ENCODE results near the gene ADAM17.

The ADAM17 gene

DNA sequence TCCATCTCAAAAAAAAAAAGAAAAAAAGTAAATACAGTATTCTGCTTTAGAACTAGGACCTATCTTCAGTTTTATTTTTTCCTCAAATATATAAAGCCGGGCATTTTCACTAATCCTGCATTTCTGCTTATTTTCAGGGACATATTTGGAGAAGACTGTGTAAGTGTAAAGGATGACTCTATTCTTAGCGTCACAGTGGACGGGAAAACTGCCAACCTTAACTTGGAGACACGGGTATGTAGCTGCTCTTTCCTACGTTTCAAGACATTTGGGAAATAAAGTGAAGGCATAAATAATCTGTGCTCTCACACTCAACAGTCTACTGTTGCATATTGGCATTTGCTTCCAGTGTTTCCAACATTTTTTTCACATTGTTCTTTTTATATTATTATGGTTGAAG, 84.4 kb downstream of the ADAM17 start:
- Histone ChIP-seq H3K4me3 (ENCODE audit: low read length) (no peak overlapping the region), H3K9me3 (ENCODE audit: insufficient read depth, low read depth, low read length) (no peaks in the 10 kb centered on the region), H3K27ac (ENCODE audit: low read depth, low read length) (no peak overlapping the region), H3K4me1 (ENCODE audit: insufficient read depth, low read length) (no peaks in the 10 kb centered on the region), H3K27me3 (ENCODE audit: insufficient read depth, low read length) (peaks cover 11% of the 10 kb centered on the region; the same call in 1 of the 2 replicates), H3K9ac (ENCODE audit: low read depth, low read length) (no peak overlapping the region), H3K36me3 (ENCODE audit: insufficient read depth, low read length) (peaks cover 58% of the 10 kb centered on the region)
- WGBS: 94% methylated on average over 5 of the region's 5 CpGs

DNA sequence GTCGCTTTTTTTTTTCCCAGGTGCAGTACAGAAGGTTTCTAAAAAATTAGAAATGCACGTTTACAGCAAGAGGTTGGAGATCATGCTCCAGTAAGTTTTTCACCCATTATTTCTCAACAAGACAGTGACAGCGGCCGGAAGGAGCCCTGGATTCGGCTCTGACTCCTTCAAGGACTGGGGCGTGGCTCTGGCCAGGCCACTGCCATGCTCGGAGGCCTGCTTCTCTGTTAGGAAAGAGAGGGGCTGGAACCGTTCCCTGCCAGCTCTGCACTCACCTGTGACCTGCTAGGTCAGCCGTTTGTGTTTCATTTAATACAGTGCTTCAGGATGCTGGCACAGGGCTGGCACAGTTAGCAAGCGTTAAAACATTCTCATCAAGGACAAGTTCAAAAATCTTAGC, 87.9 kb downstream of the ADAM17 start:
- no peaks in the 10 kb centered on the region for H3K4me1 ChIP-seq (ENCODE audit: insufficient read depth, low read length)
- peaks cover 80% of the 10 kb centered on the region for H3K36me3 ChIP-seq (ENCODE audit: insufficient read depth, low read length)
- no peak overlapping the region for H3K4me3 ChIP-seq (ENCODE audit: low read length)
- H3K27me3 ChIP-seq (ENCODE audit: insufficient read depth, low read length): no peaks in the 10 kb centered on the region
- no peak overlapping the region for H3K9ac ChIP-seq (ENCODE audit: low read depth, low read length)
- H3K9me3 ChIP-seq (ENCODE audit: insufficient read depth, low read depth, low read length): no peaks in the 10 kb centered on the region
- WGBS: 91% methylated on average over 10 of the region's 10 CpGs
- H3K27ac ChIP-seq (ENCODE audit: low read depth, low read length): no peak overlapping the region

DNA sequence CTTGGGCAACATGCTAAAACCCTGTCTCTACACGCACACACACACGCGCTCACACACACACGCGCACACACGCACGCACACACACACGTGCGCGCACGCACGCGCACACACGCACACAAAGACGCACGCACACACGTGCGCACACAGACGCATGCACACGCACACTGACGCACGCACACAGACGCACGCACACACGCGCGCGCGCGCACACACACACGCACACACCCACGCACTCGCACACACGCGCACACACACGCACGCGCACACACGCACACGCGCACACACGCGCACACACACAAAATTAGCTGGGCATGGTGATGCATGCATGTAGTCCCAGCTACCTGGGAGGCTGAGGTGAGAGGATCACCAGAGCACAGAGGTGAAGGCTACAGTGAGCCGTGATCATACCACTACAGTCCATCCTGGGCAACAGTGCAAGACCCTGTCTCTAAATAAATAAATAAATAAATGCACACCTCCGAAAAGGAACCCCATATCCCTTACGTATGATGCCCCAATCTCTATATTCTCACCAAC, 89.4 kb downstream of the ADAM17 start:
- no peak overlapping the region for H3K9ac ChIP-seq (ENCODE audit: low read depth, low read length)
- no peaks in the 10 kb centered on the region for H3K4me1 ChIP-seq (ENCODE audit: insufficient read depth, low read length)
- H3K27me3 ChIP-seq (ENCODE audit: insufficient read depth, low read length): no peaks in the 10 kb centered on the region
- H3K9me3 ChIP-seq (ENCODE audit: insufficient read depth, low read depth, low read length): no peaks in the 10 kb centered on the region
- peaks cover 79% of the 10 kb centered on the region for H3K36me3 ChIP-seq (ENCODE audit: insufficient read depth, low read length)
- no peak overlapping the region for H3K4me3 ChIP-seq (ENCODE audit: low read length)
- H3K27ac ChIP-seq (ENCODE audit: low read depth, low read length): no peak overlapping the region
- 81% methylated on average over 44 of the region's 46 CpGs for WGBS

DNA sequence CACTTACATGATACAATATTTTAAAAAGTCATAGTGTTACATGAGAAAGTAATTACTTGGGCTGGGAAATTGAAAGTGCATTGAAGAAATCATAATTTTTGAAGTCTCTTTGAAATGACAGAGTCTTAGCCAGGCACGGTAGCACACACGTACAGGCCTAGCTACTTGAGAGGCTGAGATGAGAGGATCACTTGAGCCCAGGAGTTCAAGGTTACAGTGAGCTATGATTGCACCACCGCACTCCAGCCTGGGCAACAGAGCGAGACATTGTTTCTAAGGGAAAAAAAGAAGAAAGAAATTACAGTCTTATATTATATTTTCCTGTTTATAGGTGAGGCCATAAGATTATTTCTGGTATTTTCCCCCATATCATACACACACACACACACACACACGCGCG, 90.5 kb downstream of the ADAM17 start:
- H3K27ac ChIP-seq (ENCODE audit: low read depth, low read length): no peak overlapping the region
- no peak overlapping the region for H3K4me3 ChIP-seq (ENCODE audit: low read length)
- 95% methylated on average over 3 of the region's 7 CpGs for WGBS
- no peaks in the 10 kb centered on the region for H3K27me3 ChIP-seq (ENCODE audit: insufficient read depth, low read length)
- H3K36me3 ChIP-seq (ENCODE audit: insufficient read depth, low read length): peaks cover 81% of the 10 kb centered on the region
- no peaks in the 10 kb centered on the region for H3K9me3 ChIP-seq (ENCODE audit: insufficient read depth, low read depth, low read length)
- H3K4me1 ChIP-seq (ENCODE audit: insufficient read depth, low read length): no peaks in the 10 kb centered on the region
- H3K9ac ChIP-seq (ENCODE audit: low read depth, low read length): no peak overlapping the region

DNA sequence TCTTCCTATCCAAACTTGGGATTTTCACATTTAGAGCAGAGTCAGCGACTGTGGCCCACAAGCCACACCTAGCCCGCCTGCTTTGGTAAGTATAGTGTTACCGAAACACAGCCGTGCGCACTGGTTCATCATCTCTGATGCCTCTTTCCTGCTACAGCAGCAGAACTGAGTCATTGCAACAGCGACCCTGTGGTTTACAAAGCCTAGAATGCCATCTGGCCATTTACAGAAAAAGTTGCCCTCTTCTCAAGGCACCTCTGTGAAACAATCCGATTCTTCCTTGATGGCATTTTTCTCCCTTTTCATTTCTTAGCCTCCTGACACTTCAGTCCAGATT, 92.0 kb downstream of the ADAM17 start:
- WGBS: 81% methylated on average over 7 of the region's 7 CpGs
- Histone ChIP-seq H3K4me3 (ENCODE audit: low read length) (no peak overlapping the region), H3K27ac (ENCODE audit: low read depth, low read length) (no peak overlapping the region), H3K36me3 (ENCODE audit: insufficient read depth, low read length) (peaks cover 80% of the 10 kb centered on the region), H3K9ac (ENCODE audit: low read depth, low read length) (no peak overlapping the region), H3K4me1 (ENCODE audit: insufficient read depth, low read length) (no peaks in the 10 kb centered on the region), H3K27me3 (ENCODE audit: insufficient read depth, low read length) (no peaks in the 10 kb centered on the region), H3K9me3 (ENCODE audit: insufficient read depth, low read depth, low read length) (no peaks in the 10 kb centered on the region)

DNA sequence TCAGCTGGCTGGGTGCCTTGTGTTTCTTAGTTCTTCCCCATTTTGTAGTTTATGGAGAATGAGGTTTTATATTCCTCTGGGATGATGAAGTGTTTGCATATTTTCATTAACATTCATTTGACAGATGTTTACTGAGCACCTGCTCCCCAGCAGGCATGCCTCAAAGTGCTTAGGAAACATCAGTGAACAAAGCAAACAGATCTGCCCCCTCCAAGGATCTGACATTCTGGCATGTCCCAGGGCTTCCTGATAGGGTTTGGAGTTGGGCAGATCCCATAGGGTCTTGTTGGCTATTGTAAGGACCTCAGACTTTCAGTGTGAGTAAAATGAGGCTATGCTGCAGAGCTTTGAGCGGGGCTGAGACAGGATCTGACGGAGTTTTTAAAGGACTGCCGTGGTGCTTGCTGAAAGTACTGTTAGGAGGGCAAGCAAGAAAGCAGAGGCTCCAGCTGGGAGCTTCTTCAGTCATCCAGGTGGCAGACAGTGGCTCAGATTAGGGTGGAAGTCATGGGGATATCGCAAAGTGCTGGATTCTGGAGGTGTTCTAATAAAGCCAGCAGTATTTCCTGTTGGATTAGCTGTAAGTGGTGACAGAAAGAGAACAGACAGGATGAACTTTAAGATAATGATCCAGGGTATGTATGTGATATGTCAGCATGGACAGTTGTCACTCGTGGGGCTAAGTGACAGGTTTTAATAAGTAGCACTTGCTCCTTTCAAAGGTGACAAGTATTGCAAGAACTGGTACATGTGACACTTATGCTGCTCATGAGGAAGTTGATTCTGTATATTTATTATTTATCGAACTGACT, 92.5 kb downstream of the ADAM17 start:
- 91% methylated on average over 6 of the region's 6 CpGs for WGBS
- Histone ChIP-seq H3K4me1 (ENCODE audit: insufficient read depth, low read length) (no peaks in the 10 kb centered on the region), H3K4me3 (ENCODE audit: low read length) (no peak overlapping the region), H3K27ac (ENCODE audit: low read depth, low read length) (no peak overlapping the region), H3K36me3 (ENCODE audit: insufficient read depth, low read length) (peaks cover 81% of the 10 kb centered on the region), H3K27me3 (ENCODE audit: insufficient read depth, low read length) (no peaks in the 10 kb centered on the region), H3K9ac (ENCODE audit: low read depth, low read length) (no peak overlapping the region), H3K9me3 (ENCODE audit: insufficient read depth, low read depth, low read length) (no peaks in the 10 kb centered on the region)

DNA sequence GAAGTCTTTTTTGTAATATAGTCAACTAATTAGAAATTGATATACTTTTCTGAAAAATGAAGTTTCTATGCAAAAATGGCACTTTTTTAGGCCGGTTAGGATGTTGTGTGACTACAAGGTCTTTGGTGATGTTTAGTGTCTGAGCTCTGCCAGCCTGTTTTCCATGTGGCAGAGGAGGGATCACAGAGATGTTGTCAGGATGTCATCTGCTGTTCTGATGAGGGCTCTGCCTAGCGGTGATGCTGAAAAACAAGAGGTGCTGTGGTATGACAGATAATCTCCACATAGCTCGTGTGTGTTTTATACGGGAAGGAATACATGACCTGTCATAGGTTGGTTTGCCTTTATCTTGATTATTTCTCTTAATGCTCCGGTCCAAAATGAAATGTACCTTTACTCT, 93.3 kb downstream of the ADAM17 start:
- no peak overlapping the region for H3K27ac ChIP-seq (ENCODE audit: low read depth, low read length)
- no peaks in the 10 kb centered on the region for H3K27me3 ChIP-seq (ENCODE audit: insufficient read depth, low read length)
- WGBS: 92% methylated on average over 4 of the region's 5 CpGs
- H3K4me3 ChIP-seq (ENCODE audit: low read length): no peak overlapping the region
- no peaks in the 10 kb centered on the region for H3K4me1 ChIP-seq (ENCODE audit: insufficient read depth, low read length)
- peaks cover 81% of the 10 kb centered on the region for H3K36me3 ChIP-seq (ENCODE audit: insufficient read depth, low read length)
- H3K9ac ChIP-seq (ENCODE audit: low read depth, low read length): no peak overlapping the region
- no peaks in the 10 kb centered on the region for H3K9me3 ChIP-seq (ENCODE audit: insufficient read depth, low read depth, low read length)

DNA sequence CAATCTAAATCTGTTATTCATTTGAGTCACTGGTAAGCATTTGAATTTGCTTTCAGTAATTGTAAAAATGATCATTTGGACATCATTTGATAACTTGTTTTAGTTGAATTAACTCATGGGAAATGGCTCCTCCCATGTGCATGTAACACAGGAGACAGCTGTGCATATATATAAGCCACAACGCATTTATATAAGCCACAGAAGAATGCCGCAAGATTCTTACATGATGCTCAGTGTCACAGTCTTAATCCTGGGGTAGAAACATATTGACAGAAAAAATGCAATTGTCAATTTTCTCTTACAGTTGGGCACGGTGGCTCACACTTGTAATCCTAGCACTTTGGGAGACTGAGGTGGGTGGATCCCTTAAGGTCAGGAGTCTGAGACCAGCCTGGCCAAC, 94.6 kb downstream of the ADAM17 start:
- Histone ChIP-seq H3K4me1 (ENCODE audit: insufficient read depth, low read length) (no peaks in the 10 kb centered on the region), H3K36me3 (ENCODE audit: insufficient read depth, low read length) (peaks cover 84% of the 10 kb centered on the region), H3K27me3 (ENCODE audit: insufficient read depth, low read length) (no peaks in the 10 kb centered on the region), H3K4me3 (ENCODE audit: low read length) (no peak overlapping the region), H3K9ac (ENCODE audit: low read depth, low read length) (no peak overlapping the region), H3K9me3 (ENCODE audit: insufficient read depth, low read depth, low read length) (no peaks in the 10 kb centered on the region), H3K27ac (ENCODE audit: low read depth, low read length) (no peak overlapping the region)
- 96% methylated on average over 3 of the region's 3 CpGs for WGBS

DNA sequence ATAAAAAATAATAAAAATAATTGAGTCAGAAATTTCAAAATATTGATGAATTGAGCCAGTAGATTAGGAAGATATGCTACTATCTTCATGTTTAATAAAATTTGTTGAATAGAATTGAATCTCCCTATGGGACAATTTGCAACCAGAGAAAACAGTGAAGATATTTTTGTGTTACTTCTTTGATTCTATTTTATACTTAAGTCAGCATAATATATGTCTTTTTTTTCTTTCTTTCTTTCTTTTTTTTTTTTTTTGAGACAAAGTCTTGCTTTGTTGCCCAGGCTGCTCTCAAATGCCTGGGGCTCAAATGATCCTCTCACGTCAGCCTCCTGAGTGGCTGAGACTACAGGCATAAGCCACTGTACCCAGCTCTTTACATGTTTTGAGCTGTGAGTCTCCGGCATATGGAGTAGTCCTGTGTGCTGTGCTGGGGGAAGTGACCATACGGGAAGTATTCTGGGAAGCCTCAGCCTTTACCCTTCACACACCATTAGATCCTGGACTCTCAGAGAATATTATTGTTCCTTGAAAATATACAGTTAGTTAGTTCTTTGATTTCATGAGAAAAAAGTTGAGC, 95.1 kb downstream of the ADAM17 start:
- peaks cover 84% of the 10 kb centered on the region for H3K36me3 ChIP-seq (ENCODE audit: insufficient read depth, low read length)
- no peak overlapping the region for H3K27ac ChIP-seq (ENCODE audit: low read depth, low read length)
- WGBS: 97% methylated on average over 2 of the region's 3 CpGs

DNA sequence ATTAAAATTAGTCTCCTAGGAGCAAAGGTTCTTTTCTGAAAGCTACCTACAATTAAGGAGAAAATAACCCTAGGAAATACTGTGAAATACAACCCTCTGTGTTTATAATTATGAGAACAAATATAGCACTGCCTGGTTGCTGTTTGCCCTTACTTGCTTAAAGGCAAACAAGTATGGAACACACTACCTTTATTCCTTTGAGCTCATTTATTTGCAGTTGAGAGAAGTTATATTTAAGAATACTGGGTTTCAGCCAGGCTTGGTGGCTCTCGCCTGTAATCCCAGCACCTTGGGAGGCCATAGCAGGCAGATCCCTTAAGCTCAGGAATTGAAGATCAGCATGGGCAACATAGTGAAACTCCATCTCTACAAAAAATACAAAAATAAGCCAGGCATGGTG, 104.4 kb downstream of the ADAM17 start:
- Histone ChIP-seq H3K27ac (ENCODE audit: low read depth, low read length) (no peak overlapping the region), H3K9ac (ENCODE audit: low read depth, low read length) (no peak overlapping the region), H3K27me3 (ENCODE audit: insufficient read depth, low read length) (no peaks in the 10 kb centered on the region), H3K36me3 (ENCODE audit: insufficient read depth, low read length) (peaks cover 86% of the 10 kb centered on the region), H3K9me3 (ENCODE audit: insufficient read depth, low read depth, low read length) (no peaks in the 10 kb centered on the region), H3K4me3 (ENCODE audit: low read length) (no peak overlapping the region), H3K4me1 (ENCODE audit: insufficient read depth, low read length) (no peaks in the 10 kb centered on the region)
- 92% methylated on average over 1 of the region's 1 CpG for WGBS

More for the DNA sequence above, 95.1 kb downstream of the ADAM17 start:
- H3K9ac ChIP-seq (ENCODE audit: low read depth, low read length): no peak overlapping the region
- H3K4me1 ChIP-seq (ENCODE audit: insufficient read depth, low read length): no peaks in the 10 kb centered on the region
- no peak overlapping the region for H3K4me3 ChIP-seq (ENCODE audit: low read length)
- H3K27me3 ChIP-seq (ENCODE audit: insufficient read depth, low read length): no peaks in the 10 kb centered on the region
- no peaks in the 10 kb centered on the region for H3K9me3 ChIP-seq (ENCODE audit: insufficient read depth, low read depth, low read length)

DNA sequence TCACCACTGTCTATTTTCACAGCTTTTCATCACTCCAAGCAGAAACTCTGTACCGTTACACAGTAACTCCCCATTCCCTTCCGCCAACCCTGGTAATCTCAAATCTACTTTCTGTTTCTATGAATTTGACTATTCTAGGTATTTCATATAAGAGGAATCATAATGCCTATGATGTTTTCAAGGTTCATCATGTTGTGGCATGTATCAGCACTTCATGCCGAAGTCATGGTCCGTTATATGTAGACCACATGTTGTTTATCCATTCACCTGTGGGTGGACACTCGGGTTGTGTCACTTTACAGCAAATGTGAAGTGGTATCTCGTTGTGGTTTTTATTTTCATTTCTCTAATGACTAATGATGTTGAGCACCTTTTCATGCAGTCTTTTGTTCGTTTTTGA, 110.5 kb downstream of the ADAM17 start:
- Histone ChIP-seq H3K36me3 (ENCODE audit: insufficient read depth, low read length) (peaks cover 94% of the 10 kb centered on the region), H3K4me1 (ENCODE audit: insufficient read depth, low read length) (no peaks in the 10 kb centered on the region), H3K27me3 (ENCODE audit: insufficient read depth, low read length) (no peaks in the 10 kb centered on the region), H3K4me3 (ENCODE audit: low read length) (no peak overlapping the region), H3K9ac (ENCODE audit: low read depth, low read length) (no peak overlapping the region), H3K27ac (ENCODE audit: low read depth, low read length) (no peak overlapping the region), H3K9me3 (ENCODE audit: insufficient read depth, low read depth, low read length) (no peaks in the 10 kb centered on the region)
- WGBS: 83% methylated on average over 7 of the region's 7 CpGs

Data from HUES64 (cell line).